H9 (cell line): ENCODE data around the gene C1QTNF6. TPM values are rescaled to one million over a fixed set of nuclear protein-coding genes. Genes with fewer than 3 reads are reported as not detected.

Experiments
- DNase-seq: peaks from one replicate; pipeline ENCODE4 v3.0.0-alpha.2; 2017
- H2AFZ ChIP-seq: one replicate; pipeline ENCODE4 v1.6.1; 2013; ENCODE audit warnings: mild to moderate bottlenecking, low read length, control low read depth, moderate library complexity
- H2AK5ac ChIP-seq: 2 replicates; pipeline ENCODE4 v1.6.1; 2013; ENCODE audit warnings: low read length, control low read depth, mixed read lengths; ENCODE audit not compliant: insufficient read length
- H2BK120ac ChIP-seq: one replicate; pipeline ENCODE4 v1.6.1; 2013; ENCODE audit warnings: low read depth, mild to moderate bottlenecking, low read length, control low read depth, inconsistent platforms; ENCODE audit not compliant: poor library complexity, severe bottlenecking
- H2BK12ac ChIP-seq: 2 replicates; pipeline ENCODE4 v1.6.1; 2013; ENCODE audit warnings: low read length, control low read depth, mixed read lengths, low read depth; ENCODE audit not compliant: insufficient read length
- H2BK15ac ChIP-seq: 2 replicates; pipeline ENCODE4 v1.6.1; 2013; ENCODE audit warnings: low read depth, low read length, control low read depth
- H2BK20ac ChIP-seq: one replicate; pipeline ENCODE4 v1.6.1; 2013; ENCODE audit warnings: low read depth, mild to moderate bottlenecking, low read length, control low read depth, inconsistent platforms; ENCODE audit not compliant: poor library complexity, severe bottlenecking
- H2BK5ac ChIP-seq: 2 replicates; pipeline ENCODE4 v1.6.1; 2013; ENCODE audit warnings: low read length, control low read depth, mixed read lengths; ENCODE audit not compliant: insufficient read length
- H3K14ac ChIP-seq: 2 replicates; pipeline ENCODE4 v1.6.1; 2013; ENCODE audit warnings: low read length, control low read depth; ENCODE audit not compliant: insufficient read depth
- H3K18ac ChIP-seq: 2 replicates; pipeline ENCODE4 v1.6.1; 2013; ENCODE audit warnings: low read depth, mild to moderate bottlenecking, mixed read lengths, low read length, control low read depth; ENCODE audit not compliant: insufficient read length
- H3K23ac ChIP-seq: 2 replicates; pipeline ENCODE4 v1.6.1; 2013; ENCODE audit warnings: low read length, control low read depth, mixed read lengths, low read depth; ENCODE audit not compliant: insufficient read length
- H3K23me2 ChIP-seq: 2 replicates; pipeline ENCODE4 v1.6.1; 2013; ENCODE audit warnings: low read depth, mild to moderate bottlenecking, mixed read lengths, low read length, control low read depth; ENCODE audit not compliant: insufficient read length, poor library complexity, severe bottlenecking
- H3K27ac ChIP-seq: 2 replicates; pipeline ENCODE4 v1.5.1; 2013; ENCODE audit warnings: low read length, control low read depth, mixed read lengths, low read depth; ENCODE audit not compliant: insufficient read length
- H3K27me3 ChIP-seq: 2 replicates; pipeline ENCODE4 v1.6.1; 2013; ENCODE audit warnings: low read length, control low read depth, inconsistent platforms; ENCODE audit not compliant: insufficient read depth
- H3K4ac ChIP-seq: 2 replicates; pipeline ENCODE4 v1.6.1; 2013; ENCODE audit warnings: low read depth, mild to moderate bottlenecking, control low read depth, inconsistent platforms, low read length, moderate library complexity
- H3K4me1 ChIP-seq: 2 replicates; pipeline ENCODE4 v1.6.1; 2013; ENCODE audit warnings: low read length, control low read depth, inconsistent platforms; ENCODE audit not compliant: insufficient read depth
- H3K4me2 ChIP-seq: 2 replicates; pipeline ENCODE4 v1.6.1; 2013; ENCODE audit warnings: low read length, control low read depth, mixed read lengths; ENCODE audit not compliant: insufficient read length, insufficient read depth
- H3K56ac ChIP-seq: 2 replicates; pipeline ENCODE4 v1.6.1; 2013; ENCODE audit warnings: low read depth, mild to moderate bottlenecking, mixed read lengths, low read length, control low read depth; ENCODE audit not compliant: insufficient read length
- H3K79me1 ChIP-seq: 2 replicates; pipeline ENCODE4 v1.6.1; 2013; ENCODE audit warnings: low read depth, mild to moderate bottlenecking, moderate library complexity, low read length, control low read depth, inconsistent platforms; ENCODE audit not compliant: insufficient read depth, poor library complexity, severe bottlenecking
- H3K79me2 ChIP-seq: 2 replicates; pipeline ENCODE4 v1.6.1; 2013; ENCODE audit warnings: low read length, control low read depth, inconsistent platforms; ENCODE audit not compliant: insufficient read depth
- H3K9ac ChIP-seq: 2 replicates; pipeline ENCODE4 v1.6.1; 2013; ENCODE audit warnings: low read length, control low read depth, mixed read lengths; ENCODE audit not compliant: insufficient read length; ENCODE audit errors: extremely low read depth
- H3K9me3 ChIP-seq: one replicate; pipeline ENCODE4 v1.6.1; 2013; ENCODE audit warnings: low read depth, low read length, inconsistent platforms; ENCODE audit not compliant: control insufficient read depth
- H3T11ph ChIP-seq: one replicate; pipeline ENCODE4 v1.6.1; 2013; ENCODE audit warnings: mild to moderate bottlenecking, low read length, control low read depth, inconsistent platforms
- H4K20me1 ChIP-seq: one replicate; pipeline ENCODE4 v1.6.1; 2013; ENCODE audit not compliant: control insufficient read depth, insufficient read length, insufficient read depth
- H4K5ac ChIP-seq: 2 replicates; pipeline ENCODE4 v1.6.1; 2013; ENCODE audit warnings: low read depth, mild to moderate bottlenecking, mixed read lengths, low read length, control low read depth; ENCODE audit not compliant: insufficient read length
- H4K8ac ChIP-seq: replicated peaks from 2 replicates; pipeline ENCODE4 v1.6.1; 2013; ENCODE audit warnings: low read length, control low read depth, mixed read lengths, low read depth; ENCODE audit not compliant: insufficient read length
- H4K91ac ChIP-seq: 2 replicates; pipeline ENCODE4 v1.6.1; 2013; ENCODE audit warnings: low read depth, mild to moderate bottlenecking, moderate library complexity, mixed read lengths, low read length, control low read depth; ENCODE audit not compliant: insufficient read length
- H3K27ac Mint-ChIP-seq, 3 experiments: 2 replicates in 2 of 3; 3 replicates in 1 of 3; pipeline ENCODE4 v1.8.0; 2020 to 2021; ENCODE audit warnings: mixed read lengths in 3 of 3, mild to moderate bottlenecking in 1 of 3, moderate library complexity in 1 of 3
- H3K27me3 Mint-ChIP-seq: 2 replicates; pipeline ENCODE4 v1.8.0; 2021; ENCODE audit warnings: low read depth, mild to moderate bottlenecking, moderate library complexity, mixed read lengths
- H3K36me3 Mint-ChIP-seq, 3 experiments: 2 replicates in 2 of 3; 3 replicates in 1 of 3; pipeline ENCODE4 v1.8.0; 2020 to 2021; ENCODE audit warnings: low read depth in 3 of 3, mixed read lengths in 3 of 3; ENCODE audit not compliant: insufficient read depth in 1 of 3
- H3K4me1 Mint-ChIP-seq, 2 experiments: 2 replicates each; pipeline ENCODE4 v1.8.0; 2020; ENCODE audit warnings: mixed read lengths in 2 of 2
- H3K4me3 Mint-ChIP-seq, 2 experiments: 2 replicates in 1 of 2; 3 replicates in 1 of 2; pipeline ENCODE4 v1.8.0; 2020 to 2021; ENCODE audit warnings: mild to moderate bottlenecking in 2 of 2, mixed read lengths in 2 of 2, moderate library complexity in 1 of 2
- H3K9me3 Mint-ChIP-seq, 2 experiments: 2 replicates in 1 of 2; 3 replicates in 1 of 2; pipeline ENCODE4 v1.8.0; 2020; ENCODE audit warnings: mild to moderate bottlenecking in 2 of 2, mixed read lengths in 2 of 2, moderate library complexity in 1 of 2
- CTCF ChIP-seq: fragments of 200-600 bp; sonication (generic); conservative IDR thresholded peaks from 3 replicates; pipeline ENCODE4 v1.8.0; 2021; ENCODE audit warnings: antibody characterized with exemption, mild to moderate bottlenecking
- WGBS: extraction: QIAGEN DNeasy Blood & Tissue Kit; methylation state at CpG from one replicate; pipeline ENCODE4 v1.1.7; 2013; ENCODE audit warnings: missing lambda C conversion rate, low lambda C conversion rate, mixed read lengths; ENCODE audit not compliant: insufficient read length; ENCODE audit errors: extremely low coverage; 5-methylcytosine and 5-hydroxymethylcytosine counted together
- total RNA-seq: library from RNA; stranded (reverse); gene quantifications from 2 replicates; pipeline ENCODE4 v1.2.1, GENCODE V29; 2021

C1QTNF6 gene
- total RNA-seq, 1 experiment from 2014 or later: 5.0 TPM

GRCh38 chr22:37199760-37200108 is 11.7 kb upstream of the C1QTNF6 start:
- Histone ChIP-seq H3K27ac (no peak overlapping the region), H3K4ac (no peak overlapping the region), H2BK120ac (no peak overlapping the region), H2BK12ac (no peak overlapping the region), H2AK5ac (no peak overlapping the region), H4K5ac (no peak overlapping the region), H4K20me1 (no peaks in the 10 kb centered on the region), H2AFZ (no peak overlapping the region), H3K23me2 (peaks cover 5% of the 10 kb centered on the region), H2BK5ac (no peak overlapping the region), H3K23ac (no peak overlapping the region), H3K4me2 (no peak overlapping the region), H3K79me2 (no peaks in the 10 kb centered on the region), H2BK15ac (no peak overlapping the region), H3K79me1 (no peaks in the 10 kb centered on the region), H3K14ac (peak overlapping the region; percentile 4; the same call in 1 of the 2 replicates), H3K18ac (no peak overlapping the region), H3K9me3 (no peaks in the 10 kb centered on the region), H2BK20ac (no peak overlapping the region), H3K56ac (no peak overlapping the region), H3K27me3 (no peaks in the 10 kb centered on the region), H4K8ac (no peak overlapping the region), H3T11ph (no peak overlapping the region), H3K4me1 (no peaks in the 10 kb centered on the region; the same call in 1 of the 2 replicates), H3K9ac (no peak overlapping the region), H4K91ac (no peak overlapping the region)
- peaks cover 7% of the 10 kb centered on the region for H3K27me3 Mint-ChIP-seq
- TF ChIP-seq CTCF: 0 out of 3 replicates have a peak, but pooled peaks have one; percentile 9
- H3K4me3 Mint-ChIP-seq: peak overlapping the region in 1 of 2 experiments; percentile 24; a peak in 1 of 5 replicates
- H3K9me3 Mint-ChIP-seq: no peaks in the 10 kb centered on the region
- H3K4me1 Mint-ChIP-seq: peaks cover 20 to 42% of the 10 kb centered on the region in 2 experiments
- H3K27ac Mint-ChIP-seq: no peak overlapping the region; a peak in 1 of 7 replicates
- DNase-seq: no peak
- H3K36me3 Mint-ChIP-seq: no peaks in the 10 kb centered on the region
- WGBS: no CpG with 5 or more reads among the region's 12 CpGs
